ENCODE measurements around the gene PGA3.

- no peak for TF ChIP-seq POLR2A (IDR thresholded peaks at IDR 0.05)
- TF ChIP-seq, protein P1, sequence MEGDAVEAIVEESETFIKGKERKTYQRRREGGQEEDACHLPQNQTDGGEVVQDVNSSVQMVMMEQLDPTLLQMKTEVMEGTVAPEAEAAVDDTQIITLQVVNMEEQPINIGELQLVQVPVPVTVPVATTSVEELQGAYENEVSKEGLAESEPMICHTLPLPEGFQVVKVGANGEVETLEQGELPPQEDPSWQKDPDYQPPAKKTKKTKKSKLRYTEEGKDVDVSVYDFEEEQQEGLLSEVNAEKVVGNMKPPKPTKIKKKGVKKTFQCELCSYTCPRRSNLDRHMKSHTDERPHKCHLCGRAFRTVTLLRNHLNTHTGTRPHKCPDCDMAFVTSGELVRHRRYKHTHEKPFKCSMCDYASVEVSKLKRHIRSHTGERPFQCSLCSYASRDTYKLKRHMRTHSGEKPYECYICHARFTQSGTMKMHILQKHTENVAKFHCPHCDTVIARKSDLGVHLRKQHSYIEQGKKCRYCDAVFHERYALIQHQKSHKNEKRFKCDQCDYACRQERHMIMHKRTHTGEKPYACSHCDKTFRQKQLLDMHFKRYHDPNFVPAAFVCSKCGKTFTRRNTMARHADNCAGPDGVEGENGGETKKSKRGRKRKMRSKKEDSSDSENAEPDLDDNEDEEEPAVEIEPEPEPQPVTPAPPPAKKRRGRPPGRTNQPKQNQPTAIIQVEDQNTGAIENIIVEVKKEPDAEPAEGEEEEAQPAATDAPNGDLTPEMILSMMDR (IDR thresholded peaks at IDR 0.05) = no peak
These were observed 21.8 kb upstream of the PGA3 start for GRCh38 chr11:61181489-61181888.

Measured in heart left ventricle (tissue), 13 donors.